Vagina (tissue), 2 donors: ENCODE measurements around the gene KCNG4. TPM values are rescaled to one million over a fixed set of nuclear protein-coding genes. Genes with fewer than 3 reads are reported as not detected.

Experiments
- DNase-seq, 2 donors: peaks; one replicate each; pipeline ENCODE4 v3.0.0-alpha.2; 2017; ENCODE audit errors: extremely low spot score in 2 of 2
- H3K27ac ChIP-seq: fragments of 200-600 bp; sonication (generic); one replicate; pipeline ENCODE4 v1.5.1; 2019
- H3K27me3 ChIP-seq: fragments of 200-600 bp; sonication (generic); one replicate; pipeline ENCODE4 v1.5.1; 2019
- H3K36me3 ChIP-seq, 2 donors: fragments of 200-600 bp; sonication (generic); one replicate each; pipeline ENCODE4 v1.5.1; 2017 to 2019
- H3K4me1 ChIP-seq: fragments of 200-600 bp; sonication (generic); one replicate; pipeline ENCODE4 v1.5.1; 2019
- H3K4me3 ChIP-seq, 2 donors: fragments of 200-600 bp; sonication (generic); 1 replicate in 1 of 2; 2 replicates in 1 of 2; pipeline ENCODE4 v1.5.1; 2016 to 2019
- H3K9me3 ChIP-seq: fragments of 200-600 bp; sonication (generic); one replicate; pipeline ENCODE4 v1.5.1; 2019
- CTCF ChIP-seq, 3 experiments: fragments of 450-650 bp in 2 of 3; fragments of 200-600 bp in 1 of 3; sonication (generic) in 1 of 3; IDR thresholded peaks; one replicate each; pipeline ENCODE4 v1.5.1; 2017 to 2019; ENCODE audit warnings: antibody characterized with exemption in 3 of 3, mild to moderate bottlenecking in 2 of 3, moderate library complexity in 2 of 3
- POLR2A ChIP-seq, 2 donors: fragments of 450-650 bp; IDR thresholded peaks; one replicate each; pipeline ENCODE4 v1.6.1; 2017; ENCODE audit warnings: antibody characterized with exemption in 2 of 2, mild to moderate bottlenecking in 2 of 2, moderate library complexity in 2 of 2
- POLR2AphosphoS5 ChIP-seq, 2 donors: sonication (generic); formaldehyde crosslinking; IDR thresholded peaks; one replicate each; pipeline ENCODE4 v1.9.0; 2017; ENCODE audit warnings: antibody characterized with exemption in 2 of 2, mild to moderate bottlenecking in 2 of 2, low read depth in 1 of 2; ENCODE audit not compliant: insufficient read depth in 1 of 2
- intact Hi-C: fragments of 100-400 bp; cut with DNase I; formaldehyde crosslinking; loops from one replicate; pipeline ENCODE4 v1.15.1; 2023
- total RNA-seq: library from RNA; depleted of rRNA; stranded (reverse); fragments of >200 nt; gene quantifications from one replicate; pipeline ENCODE4 v1.2.3, GENCODE V29; 2016

The KCNG4 gene
- total RNA-seq, 1 donor from 2014 or later = not detected

- DNase-seq = no peak
- TF ChIP-seq POLR2AphosphoS5 (IDR thresholded peaks at IDR 0.05; ENCODE audit: insufficient read depth in 1 of 2, low read depth in 1 of 2) (no peak), POLR2A (IDR thresholded peaks at IDR 0.05) (no peak), CTCF (IDR thresholded peaks at IDR 0.05) (no peak)
- Histone ChIP-seq H3K9me3 (no peaks in the 10 kb centered on the region), H3K27ac (no peak overlapping the region), H3K4me1 (peaks cover 5% of the 10 kb centered on the region), H3K27me3 (no peaks in the 10 kb centered on the region), H3K36me3 (no peaks in the 10 kb centered on the region), H3K4me3 (no peak overlapping the region)
- intact Hi-C loops = no loop called here
Observed at GRCh38 chr16:84227548-84227947, 12.3 kb downstream of the KCNG4 start.

DNA sequence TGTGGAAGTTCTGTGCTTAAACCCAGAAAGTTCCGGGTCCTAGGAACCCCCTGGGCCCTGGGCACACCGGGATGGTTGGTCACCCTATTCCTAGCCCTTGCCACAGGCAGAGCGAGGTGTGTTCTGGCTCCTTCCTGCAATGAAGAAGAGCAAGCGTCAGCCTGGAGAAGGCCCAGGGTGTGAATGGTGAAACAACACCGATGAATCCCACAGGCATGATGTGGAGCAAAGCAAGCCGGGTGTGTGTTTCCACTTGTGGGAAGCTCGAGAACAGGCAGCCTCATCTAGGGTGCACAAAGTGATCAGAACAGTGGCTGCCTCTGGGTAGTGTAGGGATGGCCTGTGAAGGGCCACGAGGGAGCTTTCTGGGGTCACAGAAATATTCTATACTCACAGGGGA, 13.8 kb downstream of the KCNG4 start:
- TF ChIP-seq POLR2A (IDR thresholded peaks at IDR 0.05) (no peak), CTCF (IDR thresholded peaks at IDR 0.05) (no peak), POLR2AphosphoS5 (IDR thresholded peaks at IDR 0.05; ENCODE audit: insufficient read depth in 1 of 2, low read depth in 1 of 2) (no peak)
- intact Hi-C loops = no loop called here

GRCh38 chr16:84225571-84225970, 14.2 kb downstream of the KCNG4 start:
- H3K36me3 ChIP-seq = no peaks in the 10 kb centered on the region
- intact Hi-C loops = no loop called here
- no peaks in the 10 kb centered on the region for H3K9me3 ChIP-seq
- TF ChIP-seq POLR2AphosphoS5 (IDR thresholded peaks at IDR 0.05; ENCODE audit: insufficient read depth in 1 of 2, low read depth in 1 of 2) (no peak), CTCF (IDR thresholded peaks at IDR 0.05) (no peak), POLR2A (IDR thresholded peaks at IDR 0.05) (no peak)
- H3K27ac ChIP-seq = no peak overlapping the region
- H3K4me3 ChIP-seq = no peak overlapping the region
- H3K4me1 ChIP-seq = peaks cover 5% of the 10 kb centered on the region
- no peak for DNase-seq
- H3K27me3 ChIP-seq = no peaks in the 10 kb centered on the region

More for the DNA sequence above, 13.8 kb downstream of the KCNG4 start:
- H3K4me3 ChIP-seq = no peak overlapping the region
- H3K9me3 ChIP-seq = no peaks in the 10 kb centered on the region
- H3K27me3 ChIP-seq = no peaks in the 10 kb centered on the region
- peaks cover 5% of the 10 kb centered on the region for H3K4me1 ChIP-seq
- no peaks in the 10 kb centered on the region for H3K36me3 ChIP-seq
- H3K27ac ChIP-seq = no peak overlapping the region
- DNase-seq = no peak

DNA sequence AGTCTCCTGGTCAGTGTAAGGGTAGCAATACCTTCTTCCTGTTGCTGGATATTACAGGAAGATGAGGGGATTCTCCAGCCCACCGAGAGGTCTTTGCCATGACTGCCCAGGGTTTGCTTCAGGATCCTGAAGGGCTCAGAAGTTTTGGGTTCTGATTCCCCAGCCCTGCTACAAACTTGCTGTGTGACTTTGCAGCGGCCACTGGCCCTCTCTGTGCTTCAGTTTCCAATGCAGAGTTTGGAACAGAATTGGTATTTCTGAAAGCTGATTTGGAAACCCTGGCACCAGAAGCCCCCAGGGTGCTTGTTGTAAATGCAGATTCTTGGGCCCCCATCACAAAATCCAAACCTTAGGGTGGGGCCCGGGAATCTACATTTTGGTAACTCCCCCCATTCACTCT, 14.7 kb downstream of the KCNG4 start:
- Histone ChIP-seq H3K36me3 (no peaks in the 10 kb centered on the region), H3K9me3 (no peaks in the 10 kb centered on the region), H3K27ac (no peak overlapping the region), H3K4me3 (no peak overlapping the region), H3K27me3 (no peaks in the 10 kb centered on the region), H3K4me1 (peaks cover 5% of the 10 kb centered on the region)
- intact Hi-C loops = no loop called here
- DNase-seq = no peak
- no peak for TF ChIP-seq CTCF (IDR thresholded peaks at IDR 0.05)
- TF ChIP-seq POLR2A (IDR thresholded peaks at IDR 0.05) = no peak

GRCh38 chr16:84224554-84224953, 15.3 kb downstream of the KCNG4 start:
- H3K27me3 ChIP-seq = no peaks in the 10 kb centered on the region
- H3K9me3 ChIP-seq = no peaks in the 10 kb centered on the region
- TF ChIP-seq POLR2AphosphoS5 (IDR thresholded peaks at IDR 0.05; ENCODE audit: insufficient read depth in 1 of 2, low read depth in 1 of 2) = no peak
- no peak for TF ChIP-seq POLR2A (IDR thresholded peaks at IDR 0.05)
- no peak for TF ChIP-seq CTCF (IDR thresholded peaks at IDR 0.05)
- no peaks in the 10 kb centered on the region for H3K36me3 ChIP-seq
- no peak overlapping the region for H3K27ac ChIP-seq
- H3K4me3 ChIP-seq = no peak overlapping the region
- intact Hi-C loops = no loop called here
- no peak for DNase-seq
- peaks cover 5% of the 10 kb centered on the region for H3K4me1 ChIP-seq
